NCI-H345 (cell line): ENCODE measurements around the gene URGCP.
A peak's percentile ranks its signal among the peaks of the same experiment; 100 is the strongest.
"Not testable (repeated sequence)": the region's sequence is repeated elsewhere in the genome, so short reads cannot be mapped to it uniquely, and the experiment has no call there.

Source experiments
- DNase-seq: peaks from one replicate; lab custom pipeline; 2025; lab: John Stamatoyannopoulos, UW

URGCP gene

GRCh38 chr7:43914795-43915194, 8.4 kb upstream of the URGCP start:
- DNase-seq, result no peak

GRCh38 chr7:43905956-43906330, 453 bp downstream of the URGCP start:
- peak; percentile 23 for DNase-seq

- DNase-seq, result no peak
These were observed 1.0 kb downstream of the URGCP start for GRCh38 chr7:43905209-43905946.

GRCh38 chr7:43904533-43905208, 1.7 kb downstream of the URGCP start:
- DNase-seq, result no peak

GRCh38 chr7:43902542-43903054, 3.8 kb downstream of the URGCP start:
- DNase-seq, result no peak

GRCh38 chr7:43898571-43898970, 7.8 kb downstream of the URGCP start:
- DNase-seq, result not testable (repeated sequence)

- DNase-seq, result no peak
These were observed 10.5 kb downstream of the URGCP start for GRCh38 chr7:43895847-43896415.

- DNase-seq, result no peak
These were observed 15.1 kb downstream of the URGCP start for GRCh38 chr7:43891069-43891955.

- no peak for DNase-seq
These were observed 15.9 kb downstream of the URGCP start for GRCh38 chr7:43890468-43890867.

GRCh38 chr7:43888993-43889945, 17.1 kb downstream of the URGCP start:
- no peak for DNase-seq

- DNase-seq, result no peak
These were observed 21.8 kb downstream of the URGCP start for GRCh38 chr7:43884617-43885016.

GRCh38 chr7:43884209-43884608, 22.2 kb downstream of the URGCP start:
- no peak for DNase-seq

GRCh38 chr7:43880596-43880995, 25.8 kb downstream of the URGCP start:
- DNase-seq, result no peak

GRCh38 chr7:43879477-43879876, 26.9 kb downstream of the URGCP start:
- DNase-seq, result no peak

GRCh38 chr7:43878867-43879266, 27.5 kb downstream of the URGCP start:
- no peak for DNase-seq

- DNase-seq, result no peak
These were observed 28.2 kb downstream of the URGCP start for GRCh38 chr7:43877968-43878864.

GRCh38 chr7:43876976-43877745, 29.2 kb downstream of the URGCP start:
- no peak for DNase-seq

- DNase-seq, result no peak
These were observed 30.2 kb downstream of the URGCP start for GRCh38 chr7:43876241-43876640.

- no peak for DNase-seq
These were observed 33.1 kb downstream of the URGCP start for GRCh38 chr7:43873300-43873699.
